ENCODE results near the gene COA3.
"Not testable (repeated sequence)": the region's sequence is repeated elsewhere in the genome, so short reads cannot be mapped to it uniquely, and the experiment has no call there.

COA3 gene

GRCh38 chr17:42781639-42782165 is 16.8 kb downstream of the COA3 start:
- DNase-seq (ENCODE audit: low spot score), result no peak

GRCh38 chr17:42780851-42781638 is 17.5 kb downstream of the COA3 start:
- no peak for DNase-seq (ENCODE audit: low spot score)

- DNase-seq (ENCODE audit: low spot score), result no peak
Measured at GRCh38 chr17:42779936-42780850, 18.3 kb downstream of the COA3 start, which contains the start of gene WNK4. WNK4 (plus strand) TSS chr17:42780610; CDS start chr17:42780699, 89 bp downstream.

GRCh38 chr17:42779304-42779935 is 19.1 kb downstream of the COA3 start:
- DNase-seq (ENCODE audit: low spot score), result no peak

- no peak for DNase-seq (ENCODE audit: low spot score)
Measured at GRCh38 chr17:42778570-42778969, 19.9 kb downstream of the COA3 start.

- DNase-seq (ENCODE audit: low spot score), result no peak
Measured at GRCh38 chr17:42775534-42776098, 22.9 kb downstream of the COA3 start.

GRCh38 chr17:42774066-42774745 is 24.3 kb downstream of the COA3 start:
- no peak for DNase-seq (ENCODE audit: low spot score)

GRCh38 chr17:42773290-42774035 is 25.0 kb downstream of the COA3 start, which contains the start of gene VPS25:
VPS25 (plus strand) TSS chr17:42773449; CDS start chr17:42773476, 27 bp downstream.
- peak; percentile 88 for DNase-seq (ENCODE audit: low spot score)

GRCh38 chr17:42772945-42773289 is 25.6 kb downstream of the COA3 start:
- no peak for DNase-seq (ENCODE audit: low spot score)

GRCh38 chr17:42769964-42770363 is 28.5 kb downstream of the COA3 start:
- DNase-seq (ENCODE audit: low spot score), result not testable (repeated sequence)

GRCh38 chr17:42768006-42768405 is 30.5 kb downstream of the COA3 start:
- DNase-seq (ENCODE audit: low spot score), result not testable (repeated sequence)

- no peak for DNase-seq (ENCODE audit: low spot score)
Measured at GRCh38 chr17:42767512-42767911, 31.0 kb downstream of the COA3 start.

- no peak for DNase-seq (ENCODE audit: low spot score)
Measured at GRCh38 chr17:42766124-42766523, 32.4 kb downstream of the COA3 start.

- DNase-seq (ENCODE audit: low spot score), result no peak
Measured at GRCh38 chr17:42761638-42762037, 36.9 kb downstream of the COA3 start.

- DNase-seq (ENCODE audit: low spot score), result no peak
Measured at GRCh38 chr17:42760652-42761581, 37.6 kb downstream of the COA3 start, which contains the start of gene RAMP2. RAMP2 (plus strand) TSS chr17:42761227; CDS start chr17:42761262, 35 bp downstream.

GRCh38 chr17:42759982-42760651 is 38.4 kb downstream of the COA3 start:
- DNase-seq (ENCODE audit: low spot score), result no peak

- DNase-seq (ENCODE audit: low spot score), result no peak
Measured at GRCh38 chr17:42754782-42755181, 43.7 kb downstream of the COA3 start.

GRCh38 chr17:42751628-42752027 is 46.9 kb downstream of the COA3 start:
- no peak for DNase-seq (ENCODE audit: low spot score)

Data from hematopoietic multipotent progenitor cell treated with erythropoietin and hydrocortisone succinate and interleukin-3 and kit ligand, for 15 days (in vitro differentiated cells).